CD14-positive monocyte (primary cell): ENCODE results near the gene MYH10. TPM values are rescaled to one million over a fixed set of nuclear protein-coding genes. Genes with fewer than 3 reads are reported as not detected.

ENCODE experiments used
- DNase-seq, 3 donors: peaks; one replicate each; pipeline ENCODE4 v3.0.0-alpha.2; 2011 to 2022
- H2AFZ ChIP-seq: 2 replicates; pipeline ENCODE4 v1.6.0; 2012; ENCODE audit warnings: mild to moderate bottlenecking, low read depth, low read length, inconsistent platforms; ENCODE audit not compliant: insufficient read depth, poor library complexity, severe bottlenecking
- H3K27ac ChIP-seq, 2 donors: 1 replicate in 1 of 2; 2 replicates in 1 of 2; pipeline ENCODE4 v1.5.1; 2012 to 2013; ENCODE audit warnings: low read length in 2 of 2, control low read depth in 1 of 2, inconsistent platforms in 1 of 2, low read depth in 1 of 2, mild to moderate bottlenecking in 1 of 2
- H3K27me3 ChIP-seq, 2 donors: one replicate each; pipeline versions ENCODE4 v1.6.0 to v1.6.1; 2011 to 2013; ENCODE audit warnings: low read length in 2 of 2; ENCODE audit not compliant: control insufficient read depth in 2 of 2, insufficient read depth in 2 of 2
- H3K36me3 ChIP-seq, 2 donors: replicated peaks in 1 of 2; 1 replicate in 1 of 2; 2 replicates in 1 of 2; pipeline versions ENCODE4 v1.5.1 to v1.6.1; 2012 to 2013; ENCODE audit warnings: low read length in 2 of 2, control low read depth in 1 of 2, inconsistent platforms in 1 of 2, mild to moderate bottlenecking in 1 of 2; ENCODE audit not compliant: insufficient read depth in 2 of 2, control insufficient read depth in 1 of 2
- H3K4me1 ChIP-seq, 2 donors: 1 replicate in 1 of 2; 2 replicates in 1 of 2; pipeline versions ENCODE4 v1.5.1 to v1.6.1; 2012 to 2013; ENCODE audit warnings: low read length in 2 of 2, control low read depth in 1 of 2, inconsistent platforms in 1 of 2, mild to moderate bottlenecking in 1 of 2, moderate library complexity in 1 of 2; ENCODE audit not compliant: insufficient read depth in 2 of 2, control insufficient read depth in 1 of 2
- H3K4me2 ChIP-seq: replicated peaks from 2 replicates; pipeline ENCODE3; 2012; ENCODE audit warnings: low read length, moderate library complexity, mild to moderate bottlenecking; ENCODE audit not compliant: poor library complexity, severe bottlenecking; ENCODE audit errors: extremely low read depth
- H3K4me3 ChIP-seq, 3 experiments: fragments of 200-600 bp in 1 of 3; sonication (generic) in 1 of 3; replicated peaks in 1 of 3; 1 replicate in 2 of 3; 2 replicates in 1 of 3; pipeline ENCODE4 v1.5.1; 2011 to 2013; ENCODE audit warnings: low read length in 3 of 3, mild to moderate bottlenecking in 3 of 3, control low read depth in 2 of 3, low read depth in 2 of 3, inconsistent platforms in 1 of 3, moderate library complexity in 1 of 3
- H3K79me2 ChIP-seq: 2 replicates; pipeline ENCODE4 v1.6.0; 2012; ENCODE audit warnings: mild to moderate bottlenecking, control low read depth, inconsistent platforms, low read length, moderate library complexity; ENCODE audit not compliant: insufficient read depth
- H3K9ac ChIP-seq: 2 replicates; pipeline ENCODE4 v1.6.0; 2017; ENCODE audit warnings: low read length, mild to moderate bottlenecking; ENCODE audit not compliant: insufficient read depth, poor library complexity, severe bottlenecking
- H3K9me3 ChIP-seq, 2 donors: replicated peaks in 1 of 2; 1 replicate in 1 of 2; 2 replicates in 1 of 2; pipeline versions ENCODE4 v1.5.1 to v1.6.1; 2012 to 2013; ENCODE audit warnings: low read length in 2 of 2, control low read depth in 1 of 2; ENCODE audit not compliant: control insufficient read depth in 1 of 2, insufficient read depth in 1 of 2
- H4K20me1 ChIP-seq: 2 replicates; pipeline ENCODE4 v1.6.0; 2012; ENCODE audit warnings: mild to moderate bottlenecking, low read length, control low read depth, moderate library complexity; ENCODE audit not compliant: insufficient read depth
- H3K27ac Mint-ChIP-seq, 7 donors: one replicate each; pipeline ENCODE4 v1.8.0; 2020; ENCODE audit warnings: mild to moderate bottlenecking in 7 of 7, mixed read lengths in 7 of 7, moderate library complexity in 6 of 7, inconsistent platforms in 2 of 7
- H3K27me3 Mint-ChIP-seq, 3 donors: one replicate each; pipeline ENCODE4 v1.8.0; 2021 to 2022; ENCODE audit warnings: low read depth in 3 of 3, mild to moderate bottlenecking in 3 of 3, mixed read lengths in 3 of 3, moderate library complexity in 3 of 3, inconsistent platforms in 1 of 3
- H3K36me3 Mint-ChIP-seq, 2 donors: one replicate each; pipeline ENCODE4 v1.8.0; 2020; ENCODE audit warnings: mixed read lengths in 2 of 2, inconsistent platforms in 1 of 2, mild to moderate bottlenecking in 1 of 2
- H3K4me1 Mint-ChIP-seq: one replicate; pipeline ENCODE4 v1.8.0; 2020; ENCODE audit warnings: mild to moderate bottlenecking, mixed read lengths
- H3K4me3 Mint-ChIP-seq, 2 donors: one replicate each; pipeline ENCODE4 v1.8.0; 2020; ENCODE audit warnings: mild to moderate bottlenecking in 2 of 2, mixed read lengths in 2 of 2, moderate library complexity in 1 of 2
- H3K9me3 Mint-ChIP-seq, 7 donors: one replicate each; pipeline ENCODE4 v1.8.0; 2020 to 2022; ENCODE audit warnings: mixed read lengths in 7 of 7, mild to moderate bottlenecking in 6 of 7, moderate library complexity in 6 of 7, inconsistent platforms in 2 of 7
- CTCF ChIP-seq: fragments of 200-600 bp; IDR thresholded peaks from one replicate; pipeline ENCODE4 v1.8.0; 2022; ENCODE audit warnings: antibody characterized with exemption, mild to moderate bottlenecking
- WGBS: methylation state at CpG from one replicate; pipeline ENCODE4 v1.1.5; 2013; ENCODE audit warnings: missing lambda C conversion rate; ENCODE audit not compliant: insufficient coverage; 5-methylcytosine and 5-hydroxymethylcytosine counted together
- intact Hi-C, 2 donors: fragments of 100-400 bp; cut with micrococcal nuclease; formaldehyde crosslinking; loops; one replicate each; pipeline versions ENCODE4 v1.15.0 to v1.15.1; 2023
- polyA plus RNA-seq, 3 donors: library from polyadenylated mRNA; depleted of rRNA in 1 of 3; unstranded in 2 of 3; stranded (reverse) in 1 of 3; fragments of 300-500 nt in 2 of 3; fragments of >200 nt in 1 of 3; fragmentation: Illumina TruSeq in 2 of 3; gene quantifications; 1 replicate in 2 of 3; 2 replicates in 1 of 3; pipeline ENCODE4 v1.2.3, GENCODE V29; 2012 to 2021

The MYH10 gene
- polyA plus RNA-seq, 3 donors = 0.42 to 0.65 TPM; not detected in 1

- no peak for TF ChIP-seq CTCF
- no peaks in the 10 kb centered on the region for H3K9me3 ChIP-seq
- Mint-ChIP-seq H3K4me1 (peaks cover 4% of the 10 kb centered on the region), H3K4me3 (no peak overlapping the region), H3K36me3 (no peaks in the 10 kb centered on the region), H3K27me3 (peaks cover 0 to 5% (median 5%) of the 10 kb centered on the region in 3 donors), H3K9me3 (no peaks in the 10 kb centered on the region), H3K27ac (no peak overlapping the region)
- no CpG with 5 or more reads among the region's 1 CpG for WGBS
- no peak overlapping the region for H3K4me2 ChIP-seq
- no peaks in the 10 kb centered on the region for H3K4me1 ChIP-seq
- no peak overlapping the region for H2AFZ ChIP-seq
- H3K9ac ChIP-seq = no peak overlapping the region
- no peak for DNase-seq
- no peak overlapping the region for H3K27ac ChIP-seq
- no peaks in the 10 kb centered on the region for H4K20me1 ChIP-seq
- intact Hi-C loops = no loop called here
- no peaks in the 10 kb centered on the region for H3K27me3 ChIP-seq
- H3K79me2 ChIP-seq = no peaks in the 10 kb centered on the region
- no peaks in the 10 kb centered on the region for H3K36me3 ChIP-seq
- H3K4me3 ChIP-seq = no peak overlapping the region
Measured at GRCh38 chr17:8572764-8573163, 57.8 kb downstream of the MYH10 start.

- no peaks in the 10 kb centered on the region for H3K36me3 ChIP-seq
- no peaks in the 10 kb centered on the region for H3K4me1 ChIP-seq
- Mint-ChIP-seq H3K9me3 (peaks cover 0 to 2% (median 0%) of the 10 kb centered on the region in 7 donors), H3K36me3 (no peaks in the 10 kb centered on the region), H3K4me1 (no peaks in the 10 kb centered on the region), H3K27ac (no peak overlapping the region), H3K27me3 (peaks cover 2 to 5% (median 2%) of the 10 kb centered on the region in 3 donors), H3K4me3 (no peak overlapping the region)
- H3K9ac ChIP-seq = no peak overlapping the region
- WGBS = 83% methylated on average over 2 of the region's 7 CpGs
- H4K20me1 ChIP-seq = no peaks in the 10 kb centered on the region
- DNase-seq = no peak
- no peak overlapping the region for H2AFZ ChIP-seq
- no peak for TF ChIP-seq CTCF
- no peak overlapping the region for H3K4me3 ChIP-seq
- H3K9me3 ChIP-seq = no peaks in the 10 kb centered on the region
- no peak overlapping the region for H3K27ac ChIP-seq
- no peaks in the 10 kb centered on the region for H3K27me3 ChIP-seq
- intact Hi-C loops = no loop called here
- H3K4me2 ChIP-seq = no peak overlapping the region
- H3K79me2 ChIP-seq = no peaks in the 10 kb centered on the region
Measured at GRCh38 chr17:8563981-8564602, 66.4 kb downstream of the MYH10 start.
